Liver (tissue), 3 donors: ENCODE results near the gene HOXC10.

Experiments used
- EGR1 ChIP-seq, 2 donors: IDR thresholded peaks; 2 replicates each; pipeline ENCODE4 v1.6.1; 2016 to 2018; ENCODE audit warnings: antibody characterized with exemption in 2 of 2, low read depth in 2 of 2
- GABPA ChIP-seq, 2 donors: IDR thresholded peaks in 1 of 2; conservative IDR thresholded peaks in 1 of 2; 2 replicates each; pipeline ENCODE4 v1.6.1; 2016; ENCODE audit warnings: antibody characterized with exemption in 2 of 2, mild to moderate bottlenecking in 1 of 2, moderate library complexity in 1 of 2
- NR2F2 ChIP-seq: IDR thresholded peaks from 2 replicates; pipeline ENCODE4 v1.6.1; 2016; ENCODE audit warnings: antibody characterized with exemption
- RAD21 ChIP-seq, 2 donors: IDR thresholded peaks; 2 replicates each; pipeline ENCODE4 v1.6.1; 2016; ENCODE audit warnings: antibody characterized with exemption in 2 of 2, mild to moderate bottlenecking in 2 of 2
- SP1 ChIP-seq: IDR thresholded peaks from 2 replicates; pipeline ENCODE4 v1.6.1; 2018; ENCODE audit warnings: antibody characterized with exemption, mild to moderate bottlenecking
- YY1 ChIP-seq: IDR thresholded peaks from 2 replicates; pipeline ENCODE4 v1.6.1; 2016; ENCODE audit warnings: antibody characterized with exemption, mild to moderate bottlenecking
- TF ChIP-seq, protein P1 (sequence below): fragments of 150-350 bp; IDR thresholded peaks from 2 replicates; pipeline ENCODE4 v1.5.1; 2017; ENCODE audit warnings: improper control_type of control experiment, low read depth, low read length; ENCODE audit not compliant: missing input control
- TF ChIP-seq, protein P2 (sequence below): IDR thresholded peaks from 2 replicates; pipeline ENCODE4 v1.6.1; 2016; ENCODE audit warnings: antibody characterized with exemption, mild to moderate bottlenecking
- TF ChIP-seq, protein P3 (sequence below): IDR thresholded peaks from 2 replicates; pipeline ENCODE4 v1.6.1; 2016; ENCODE audit warnings: antibody characterized with exemption
- donor health status: healthy.
- donor health status: healthy.

DNA sequence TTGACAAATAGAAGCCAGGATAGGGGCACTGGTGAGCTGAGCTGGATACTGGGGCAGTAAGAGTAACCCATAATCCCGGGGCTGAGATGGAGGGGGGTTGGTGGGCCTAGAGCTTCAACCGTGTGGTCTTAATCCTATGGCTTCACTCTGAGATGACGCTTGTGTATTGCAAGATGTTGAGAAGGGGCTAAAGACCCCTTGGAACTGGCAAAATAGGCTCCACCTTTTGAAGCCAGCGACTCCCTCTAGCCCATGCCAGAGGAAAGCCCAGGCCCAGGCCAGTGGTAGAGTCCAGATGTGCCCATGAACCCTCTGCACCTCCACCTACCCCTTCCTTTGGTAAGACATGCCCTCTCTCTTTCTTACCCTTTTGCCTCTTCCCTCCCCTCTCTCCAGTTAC, 25.6 kb upstream of the HOXC10 start:
- TF ChIP-seq, protein P1, sequence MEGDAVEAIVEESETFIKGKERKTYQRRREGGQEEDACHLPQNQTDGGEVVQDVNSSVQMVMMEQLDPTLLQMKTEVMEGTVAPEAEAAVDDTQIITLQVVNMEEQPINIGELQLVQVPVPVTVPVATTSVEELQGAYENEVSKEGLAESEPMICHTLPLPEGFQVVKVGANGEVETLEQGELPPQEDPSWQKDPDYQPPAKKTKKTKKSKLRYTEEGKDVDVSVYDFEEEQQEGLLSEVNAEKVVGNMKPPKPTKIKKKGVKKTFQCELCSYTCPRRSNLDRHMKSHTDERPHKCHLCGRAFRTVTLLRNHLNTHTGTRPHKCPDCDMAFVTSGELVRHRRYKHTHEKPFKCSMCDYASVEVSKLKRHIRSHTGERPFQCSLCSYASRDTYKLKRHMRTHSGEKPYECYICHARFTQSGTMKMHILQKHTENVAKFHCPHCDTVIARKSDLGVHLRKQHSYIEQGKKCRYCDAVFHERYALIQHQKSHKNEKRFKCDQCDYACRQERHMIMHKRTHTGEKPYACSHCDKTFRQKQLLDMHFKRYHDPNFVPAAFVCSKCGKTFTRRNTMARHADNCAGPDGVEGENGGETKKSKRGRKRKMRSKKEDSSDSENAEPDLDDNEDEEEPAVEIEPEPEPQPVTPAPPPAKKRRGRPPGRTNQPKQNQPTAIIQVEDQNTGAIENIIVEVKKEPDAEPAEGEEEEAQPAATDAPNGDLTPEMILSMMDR, result no peak
- TF ChIP-seq RAD21 (IDR thresholded peaks at IDR 0.05) (no peak), SP1 (no peak), EGR1 (IDR thresholded peaks at IDR 0.05; ENCODE audit: low read depth in 2 of 2) (no peak), NR2F2 (no peak), GABPA (IDR thresholded peaks at IDR 0.05 in 1 of 2, conservative IDR thresholded peaks at IDR 0.05 in 1 of 2) (no peak), YY1 (no peak)
- TF ChIP-seq, protein P2, sequence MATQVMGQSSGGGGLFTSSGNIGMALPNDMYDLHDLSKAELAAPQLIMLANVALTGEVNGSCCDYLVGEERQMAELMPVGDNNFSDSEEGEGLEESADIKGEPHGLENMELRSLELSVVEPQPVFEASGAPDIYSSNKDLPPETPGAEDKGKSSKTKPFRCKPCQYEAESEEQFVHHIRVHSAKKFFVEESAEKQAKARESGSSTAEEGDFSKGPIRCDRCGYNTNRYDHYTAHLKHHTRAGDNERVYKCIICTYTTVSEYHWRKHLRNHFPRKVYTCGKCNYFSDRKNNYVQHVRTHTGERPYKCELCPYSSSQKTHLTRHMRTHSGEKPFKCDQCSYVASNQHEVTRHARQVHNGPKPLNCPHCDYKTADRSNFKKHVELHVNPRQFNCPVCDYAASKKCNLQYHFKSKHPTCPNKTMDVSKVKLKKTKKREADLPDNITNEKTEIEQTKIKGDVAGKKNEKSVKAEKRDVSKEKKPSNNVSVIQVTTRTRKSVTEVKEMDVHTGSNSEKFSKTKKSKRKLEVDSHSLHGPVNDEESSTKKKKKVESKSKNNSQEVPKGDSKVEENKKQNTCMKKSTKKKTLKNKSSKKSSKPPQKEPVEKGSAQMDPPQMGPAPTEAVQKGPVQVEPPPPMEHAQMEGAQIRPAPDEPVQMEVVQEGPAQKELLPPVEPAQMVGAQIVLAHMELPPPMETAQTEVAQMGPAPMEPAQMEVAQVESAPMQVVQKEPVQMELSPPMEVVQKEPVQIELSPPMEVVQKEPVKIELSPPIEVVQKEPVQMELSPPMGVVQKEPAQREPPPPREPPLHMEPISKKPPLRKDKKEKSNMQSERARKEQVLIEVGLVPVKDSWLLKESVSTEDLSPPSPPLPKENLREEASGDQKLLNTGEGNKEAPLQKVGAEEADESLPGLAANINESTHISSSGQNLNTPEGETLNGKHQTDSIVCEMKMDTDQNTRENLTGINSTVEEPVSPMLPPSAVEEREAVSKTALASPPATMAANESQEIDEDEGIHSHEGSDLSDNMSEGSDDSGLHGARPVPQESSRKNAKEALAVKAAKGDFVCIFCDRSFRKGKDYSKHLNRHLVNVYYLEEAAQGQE, result no peak
- TF ChIP-seq, protein P3, sequence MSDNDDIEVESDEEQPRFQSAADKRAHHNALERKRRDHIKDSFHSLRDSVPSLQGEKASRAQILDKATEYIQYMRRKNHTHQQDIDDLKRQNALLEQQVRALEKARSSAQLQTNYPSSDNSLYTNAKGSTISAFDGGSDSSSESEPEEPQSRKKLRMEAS, result no peak
